Ammon's horn (tissue), 1 donor: Measurements from ENCODE around the gene RENBP.
A peak's percentile ranks its signal among the peaks of the same experiment; 100 is the strongest.
"Not testable (repeated sequence)": the region's sequence is repeated elsewhere in the genome, so short reads cannot be mapped to it uniquely, and the experiment has no call there.

ENCODE experiments used
- DNase-seq: peaks from one replicate; pipeline ENCODE4 v3.0.0-alpha.2; 2016; ENCODE audit warnings: low spot score

Gene RENBP

GRCh38 chrX:153944140-153944799 is at the start of gene RENBP:
Gene RENBP, minus strand, starts transcription at chrX:153944643. Its CDS starts 33 bp downstream, at chrX:153944610.
- peak; percentile 68 for DNase-seq

GRCh38 chrX:153993978-153994377 is 49.5 kb upstream of the RENBP start:
- no peak for DNase-seq

- no peak for DNase-seq
Measured at GRCh38 chrX:153993079-153993478, 48.6 kb upstream of the RENBP start.

- no peak for DNase-seq
Measured at GRCh38 chrX:153992180-153992579, 47.7 kb upstream of the RENBP start.

GRCh38 chrX:153991013-153991580 is 46.7 kb upstream of the RENBP start:
- DNase-seq, result no peak

- DNase-seq, result no peak
Measured at GRCh38 chrX:153989973-153990655, 45.7 kb upstream of the RENBP start.

- DNase-seq, result no peak
Measured at GRCh38 chrX:153988493-153988892, 44.0 kb upstream of the RENBP start.

- DNase-seq, result no peak
Measured at GRCh38 chrX:153984351-153985178, 40.1 kb upstream of the RENBP start.

- no peak for DNase-seq
Measured at GRCh38 chrX:153983321-153983801, 38.9 kb upstream of the RENBP start.

GRCh38 chrX:153981771-153982533 is 37.5 kb upstream of the RENBP start:
- DNase-seq, result peak; percentile 41

- no peak for DNase-seq
Measured at GRCh38 chrX:153981231-153981630, 36.8 kb upstream of the RENBP start.

- DNase-seq, result not testable (repeated sequence)
Measured at GRCh38 chrX:153980394-153980793, 36.0 kb upstream of the RENBP start.

GRCh38 chrX:153974726-153975286 is 30.4 kb upstream of the RENBP start:
- no peak for DNase-seq

- DNase-seq, result no peak
Measured at GRCh38 chrX:153974003-153974725, 29.7 kb upstream of the RENBP start.

GRCh38 chrX:153973127-153974002 is 28.9 kb upstream of the RENBP start:
- DNase-seq, result no peak

GRCh38 chrX:153972368-153973126 is 28.1 kb upstream of the RENBP start, which contains the start of gene TMEM187:
Gene TMEM187, plus strand, starts transcription at chrX:153972754. Its CDS starts 9,309 bp downstream, at chrX:153982063.
- DNase-seq, result peak; percentile 84

GRCh38 chrX:153971450-153972367 is 27.3 kb upstream of the RENBP start, which contains the start of gene HCFC1:
Gene HCFC1, minus strand, starts transcription at chrX:153971818. Its CDS starts 978 bp downstream, at chrX:153970840.
- DNase-seq, result peak; percentile 88
